Activated CD4-positive, alpha-beta memory T cell treated with anti-CD3 and anti-CD28 coated beads, Interleukin-2, amount 10 ng/mL, durations not matched to agents 7 days and 5 days (primary cell): Measurements from ENCODE around the gene PEX14. TPM values are rescaled to one million over a fixed set of nuclear protein-coding genes. Genes with fewer than 3 reads are reported as not detected.

Experiments
- CTCF ChIA-PET: fragments of 350-600 bp; sonication (Branson Sonifier 250); formaldehyde crosslinking; loops from one replicate; lab custom pipeline; 2021; ENCODE audit warnings: antibody characterized with exemption, inconsistent platforms; lab: Charles Lee
- POLR2A ChIA-PET: fragments of 350-600 bp; sonication (Branson Sonifier 250); formaldehyde crosslinking; loops from one replicate; lab custom pipeline; 2021; ENCODE audit warnings: antibody characterized with exemption; lab: Charles Lee
- DNase-seq: peaks from one replicate; pipeline ENCODE4 v3.0.0-alpha.2; 2020
- H3K27ac Mint-ChIP-seq: one replicate; pipeline ENCODE4 v1.8.0; 2021; ENCODE audit warnings: mild to moderate bottlenecking, mixed read lengths
- H3K27me3 Mint-ChIP-seq: one replicate; pipeline ENCODE4 v1.8.0; 2021; ENCODE audit warnings: mixed read lengths
- H3K36me3 Mint-ChIP-seq: one replicate; pipeline ENCODE4 v1.8.0; 2021; ENCODE audit warnings: low read depth, mixed read lengths
- H3K4me1 Mint-ChIP-seq: one replicate; pipeline ENCODE4 v1.8.0; 2021; ENCODE audit warnings: mixed read lengths
- H3K4me3 Mint-ChIP-seq: one replicate; pipeline ENCODE4 v1.8.0; 2021; ENCODE audit warnings: mild to moderate bottlenecking, mixed read lengths
- H3K9me3 Mint-ChIP-seq: one replicate; pipeline ENCODE4 v1.8.0; 2021; ENCODE audit warnings: mixed read lengths
- total RNA-seq, 2 experiments: library from RNA; stranded (reverse); gene quantifications; one replicate each; pipeline ENCODE4 v1.2.3, GENCODE V29; 2021

PEX14 gene
- total RNA-seq, 2 experiments from 2014 or later, result 18.9 to 20.1 TPM

GRCh38 chr1:10437052-10437451, 37.7 kb upstream of the PEX14 start:
- Mint-ChIP-seq H3K27me3 (no peaks in the 10 kb centered on the region), H3K27ac (no peak overlapping the region), H3K4me1 (peaks cover 4% of the 10 kb centered on the region), H3K4me3 (no peak overlapping the region), H3K9me3 (no peaks in the 10 kb centered on the region), H3K36me3 (no peaks in the 10 kb centered on the region)
- POLR2A ChIA-PET, result no interaction called here
- CTCF ChIA-PET, result interaction anchor here (1.2 kb wide), 1 partner anchor 52 kb away, joined by 5 read pairs; no protein-coding TSS in a partner anchor
- DNase-seq, result no peak

- ChIA-PET POLR2A (interaction anchor here (1.1 kb wide), 1 partner anchor 52 kb away, joined by 3 read pairs; no protein-coding TSS in a partner anchor), CTCF (interaction anchor here (1.5 kb wide), 1 partner anchor 9 kb away, joined by 4 read pairs; the partner anchor contains the start of gene CENPS)
- no peak overlapping the region for H3K4me3 Mint-ChIP-seq
- no peak overlapping the region for H3K27ac Mint-ChIP-seq
- H3K36me3 Mint-ChIP-seq, result no peaks in the 10 kb centered on the region
- no peak for DNase-seq
- no peaks in the 10 kb centered on the region for H3K27me3 Mint-ChIP-seq
- H3K9me3 Mint-ChIP-seq, result no peaks in the 10 kb centered on the region
- H3K4me1 Mint-ChIP-seq, result no peaks in the 10 kb centered on the region
Observed at GRCh38 chr1:10438677-10439163, 36.0 kb upstream of the PEX14 start.

GRCh38 chr1:10440305-10440704, 34.4 kb upstream of the PEX14 start:
- no peaks in the 10 kb centered on the region for H3K4me1 Mint-ChIP-seq
- no peak overlapping the region for H3K4me3 Mint-ChIP-seq
- ChIA-PET POLR2A (interaction anchor here (1.0 kb wide), 1 partner anchor 9 kb away, joined by 4 read pairs; no protein-coding TSS in a partner anchor), CTCF (no interaction called here)
- no peaks in the 10 kb centered on the region for H3K27me3 Mint-ChIP-seq
- no peaks in the 10 kb centered on the region for H3K9me3 Mint-ChIP-seq
- DNase-seq, result no peak
- no peaks in the 10 kb centered on the region for H3K36me3 Mint-ChIP-seq
- H3K27ac Mint-ChIP-seq, result no peak overlapping the region

- Mint-ChIP-seq H3K4me1 (no peaks in the 10 kb centered on the region), H3K9me3 (no peaks in the 10 kb centered on the region), H3K27ac (no peak overlapping the region), H3K27me3 (no peaks in the 10 kb centered on the region), H3K36me3 (no peaks in the 10 kb centered on the region), H3K4me3 (no peak overlapping the region)
- POLR2A ChIA-PET, result no interaction called here
- CTCF ChIA-PET, result no interaction called here
- DNase-seq, result no peak
Observed at GRCh38 chr1:10440794-10441193, 34.0 kb upstream of the PEX14 start.

- H3K4me3 Mint-ChIP-seq, result no peak overlapping the region
- H3K27ac Mint-ChIP-seq, result no peak overlapping the region
- ChIA-PET POLR2A (interaction anchor here (1.1 kb wide), 1 partner anchor 14 kb away, joined by 6 read pairs; the partner anchor contains the start of gene CENPS), CTCF (interaction anchor here (0.7 to 2.3 kb wide), 4 partner anchors 14 to 940 kb away, joined by 4 to 9 read pairs (median 4); partner anchors contain the start of gene CENPS)
- H3K4me1 Mint-ChIP-seq, result no peaks in the 10 kb centered on the region
- H3K9me3 Mint-ChIP-seq, result no peaks in the 10 kb centered on the region
- no peak for DNase-seq
- no peaks in the 10 kb centered on the region for H3K27me3 Mint-ChIP-seq
- no peaks in the 10 kb centered on the region for H3K36me3 Mint-ChIP-seq
Observed at GRCh38 chr1:10444248-10444647, 30.5 kb upstream of the PEX14 start.

GRCh38 chr1:10444795-10445397, 29.9 kb upstream of the PEX14 start:
- H3K27me3 Mint-ChIP-seq, result no peaks in the 10 kb centered on the region
- H3K4me1 Mint-ChIP-seq, result no peaks in the 10 kb centered on the region
- CTCF ChIA-PET, result interaction anchor here (1.0 to 2.3 kb wide), 3 partner anchors 14 to 49 kb away, joined by 4 to 9 read pairs (median 4); partner anchors contain the start of gene CENPS
- H3K9me3 Mint-ChIP-seq, result no peaks in the 10 kb centered on the region
- H3K36me3 Mint-ChIP-seq, result no peaks in the 10 kb centered on the region
- DNase-seq, result no peak
- POLR2A ChIA-PET, result interaction anchor here (1.1 kb wide), 1 partner anchor 15 kb away, joined by 6 read pairs; the partner anchor contains the start of gene CENPS
- H3K4me3 Mint-ChIP-seq, result no peak overlapping the region
- peak overlapping the region; percentile 58 for H3K27ac Mint-ChIP-seq

GRCh38 chr1:10446790-10447422, 27.8 kb upstream of the PEX14 start:
- H3K36me3 Mint-ChIP-seq, result no peaks in the 10 kb centered on the region
- CTCF ChIA-PET, result no interaction called here
- POLR2A ChIA-PET, result no interaction called here
- no peaks in the 10 kb centered on the region for H3K27me3 Mint-ChIP-seq
- peak overlapping the region; percentile 47 for H3K27ac Mint-ChIP-seq
- DNase-seq, result no peak
- no peaks in the 10 kb centered on the region for H3K4me1 Mint-ChIP-seq
- H3K9me3 Mint-ChIP-seq, result no peaks in the 10 kb centered on the region
- H3K4me3 Mint-ChIP-seq, result no peak overlapping the region

GRCh38 chr1:10449751-10450150, 25.0 kb upstream of the PEX14 start, which contains the start of gene CORT:
CORT (plus strand) TSS chr1:10450031; CDS start chr1:10450224, 193 bp downstream.
- Mint-ChIP-seq H3K4me1 (no peaks in the 10 kb centered on the region), H3K27ac (no peak within 1 kb of the TSS), H3K27me3 (no peaks in the 10 kb centered on the region), H3K36me3 (peaks cover 4% of the 10 kb centered on the region), H3K4me3 (no peak within 1 kb of the TSS), H3K9me3 (no peaks in the 10 kb centered on the region)
- CTCF ChIA-PET, result interaction anchor here (1.3 kb wide), 1 partner anchor 45 kb away, joined by 4 read pairs; no protein-coding TSS in a partner anchor
- DNase-seq, result no peak
- POLR2A ChIA-PET, result interaction anchor here (0.6 to 1.5 kb wide), 3 partner anchors 19 to 438 kb away, joined by 3 to 4 read pairs (median 3); no protein-coding TSS in a partner anchor

GRCh38 chr1:10450156-10450814, 24.5 kb upstream of the PEX14 start:
- ChIA-PET POLR2A (interaction anchor here (1.1 to 1.5 kb wide), 2 partner anchors 19 to 21 kb away, joined by 3 to 4 read pairs; no protein-coding TSS in a partner anchor), CTCF (interaction anchor here (1.3 kb wide), 1 partner anchor 44 kb away, joined by 4 read pairs; no protein-coding TSS in a partner anchor)
- no peak overlapping the region for H3K27ac Mint-ChIP-seq

GRCh38 chr1:10450836-10451235, 23.9 kb upstream of the PEX14 start:
- H3K27me3 Mint-ChIP-seq, result no peaks in the 10 kb centered on the region
- CTCF ChIA-PET, result no interaction called here

More at GRCh38 chr1:10450156-10450814, 24.5 kb upstream of the PEX14 start:
- no peaks in the 10 kb centered on the region for H3K27me3 Mint-ChIP-seq
- H3K4me1 Mint-ChIP-seq, result no peaks in the 10 kb centered on the region
- no peak overlapping the region for H3K4me3 Mint-ChIP-seq
- H3K9me3 Mint-ChIP-seq, result no peaks in the 10 kb centered on the region
- H3K36me3 Mint-ChIP-seq, result peaks cover 4% of the 10 kb centered on the region
- no peak for DNase-seq

GRCh38 chr1:10451287-10451686, 23.5 kb upstream of the PEX14 start:
- Mint-ChIP-seq H3K9me3 (no peaks in the 10 kb centered on the region), H3K36me3 (peaks cover 6% of the 10 kb centered on the region), H3K4me3 (no peak overlapping the region), H3K27ac (no peak overlapping the region), H3K27me3 (no peaks in the 10 kb centered on the region), H3K4me1 (no peaks in the 10 kb centered on the region)
- POLR2A ChIA-PET, result no interaction called here
- CTCF ChIA-PET, result interaction anchor here (1.3 kb wide), 1 partner anchor 21 kb away, joined by 4 read pairs; the partner anchor contains the start of gene CENPS
- no peak for DNase-seq

More at GRCh38 chr1:10450836-10451235, 23.9 kb upstream of the PEX14 start:
- H3K4me1 Mint-ChIP-seq, result no peaks in the 10 kb centered on the region
- POLR2A ChIA-PET, result interaction anchor here (1.5 kb wide), 1 partner anchor 20 kb away, joined by 4 read pairs; no protein-coding TSS in a partner anchor
- no peak overlapping the region for H3K4me3 Mint-ChIP-seq
- peaks cover 4% of the 10 kb centered on the region for H3K36me3 Mint-ChIP-seq
- no peak overlapping the region for H3K27ac Mint-ChIP-seq
- DNase-seq, result no peak
- H3K9me3 Mint-ChIP-seq, result no peaks in the 10 kb centered on the region

- Mint-ChIP-seq H3K27ac (no peak overlapping the region), H3K4me1 (peaks cover 12% of the 10 kb centered on the region), H3K27me3 (no peaks in the 10 kb centered on the region), H3K4me3 (no peak overlapping the region), H3K9me3 (no peaks in the 10 kb centered on the region), H3K36me3 (peaks cover 18% of the 10 kb centered on the region)
- POLR2A ChIA-PET, result no interaction called here
- DNase-seq, result no peak
- CTCF ChIA-PET, result interaction anchor here (0.6 to 2.4 kb wide), 3 partner anchors 26 to 79 kb away, joined by 3 to 10 read pairs (median 8); partner anchors contain the start of gene CENPS
Observed at GRCh38 chr1:10456048-10456447, 18.7 kb upstream of the PEX14 start.
